T-helper 1 cell (primary cell): ENCODE measurements around the gene GSTA3.
"Not testable (repeated sequence)": the region's sequence is repeated elsewhere in the genome, so short reads cannot be mapped to it uniquely, and the experiment has no call there.

Experiments used
- DNase-seq, 5 donors: peaks; one replicate each; pipeline ENCODE4 v3.0.0-alpha.2; 2012 to 2020

Gene GSTA3

GRCh38 chr6:52910091-52910490 is 593 bp upstream of the GSTA3 start:
- DNase-seq = no peak

DNA sequence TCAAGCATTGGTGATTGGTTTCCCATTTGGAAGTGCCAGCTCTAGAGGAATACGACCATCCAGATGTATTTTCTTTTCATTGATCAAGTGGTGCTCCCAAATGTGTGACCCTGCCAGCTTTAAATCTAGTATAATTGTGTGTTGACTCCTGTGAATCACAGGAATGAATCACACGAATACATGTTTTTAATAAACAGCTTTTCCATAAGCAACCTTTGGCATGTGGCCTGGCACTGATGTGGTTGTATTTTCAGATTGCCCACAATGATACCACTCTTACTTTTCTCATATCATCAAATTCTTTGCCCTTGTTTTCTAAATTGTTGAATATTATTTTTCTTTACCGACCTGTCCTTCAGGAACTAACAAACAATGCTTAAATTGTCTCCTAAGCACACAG is 367 bp downstream of the GSTA3 start:
- no peak for DNase-seq

DNA sequence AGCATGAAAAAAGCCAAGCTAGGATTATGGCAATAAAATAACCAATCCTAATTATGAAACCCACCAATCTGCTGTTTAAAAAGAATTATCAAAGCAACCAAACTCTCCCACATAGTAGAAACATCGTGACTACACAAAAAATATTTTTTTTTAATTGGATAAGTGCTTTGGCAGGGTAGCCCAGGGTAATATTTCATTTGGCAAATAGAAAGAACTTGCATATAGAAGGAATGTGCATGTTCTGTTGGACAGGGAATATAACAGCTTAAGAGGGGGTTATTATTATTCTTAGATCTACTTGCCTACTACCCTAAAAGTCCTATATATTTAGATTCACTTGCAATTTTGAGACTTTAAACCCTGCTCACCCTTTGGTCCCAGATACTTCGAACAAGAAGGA is 972 bp downstream of the GSTA3 start:
- no peak for DNase-seq

- peak in 1 of 5 donors; percentile 6 for DNase-seq
These were observed 4.8 kb downstream of the GSTA3 start for GRCh38 chr6:52904562-52905279.

DNA sequence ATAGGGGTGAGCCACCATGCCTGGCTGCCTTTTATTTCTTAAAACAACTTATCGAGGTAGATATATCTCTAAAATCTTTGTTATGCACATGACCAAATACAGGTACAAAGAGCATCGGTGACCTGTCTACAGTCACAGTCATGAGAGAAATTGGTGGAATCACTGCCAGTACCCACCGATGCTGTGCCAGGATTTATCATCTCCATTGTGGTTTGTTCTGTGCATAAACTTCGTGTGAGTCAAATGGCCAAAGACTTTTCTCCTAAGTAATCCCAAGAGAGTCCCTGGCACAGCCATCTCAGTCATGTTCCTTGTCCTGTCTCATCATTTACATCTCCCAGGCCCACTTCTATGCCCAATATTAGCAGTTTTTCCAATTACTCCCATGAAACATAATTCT is 9.0 kb downstream of the GSTA3 start:
- DNase-seq = no peak

DNA sequence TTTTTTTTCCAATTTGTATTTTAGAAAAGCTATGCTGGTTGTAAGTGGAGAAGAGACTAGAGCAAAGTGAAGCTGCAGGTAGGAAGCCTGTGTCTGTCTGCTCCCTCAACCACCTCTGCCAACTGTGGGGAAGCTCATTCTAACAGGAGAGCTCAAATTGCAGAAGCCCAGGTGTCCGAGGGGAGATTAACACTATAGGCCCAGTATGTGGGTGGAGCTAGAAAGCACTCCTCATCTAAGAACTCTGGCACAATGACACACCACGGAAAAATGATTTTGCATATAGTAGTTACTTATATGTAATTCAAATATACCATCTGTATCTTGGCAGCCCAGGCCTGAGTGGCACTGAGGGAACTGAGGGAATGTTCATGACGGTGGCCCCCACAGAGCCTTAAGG is 13.7 kb downstream of the GSTA3 start:
- DNase-seq = not testable (repeated sequence)

GRCh38 chr6:52894285-52894684 is 15.2 kb downstream of the GSTA3 start:
- no peak for DNase-seq

DNA sequence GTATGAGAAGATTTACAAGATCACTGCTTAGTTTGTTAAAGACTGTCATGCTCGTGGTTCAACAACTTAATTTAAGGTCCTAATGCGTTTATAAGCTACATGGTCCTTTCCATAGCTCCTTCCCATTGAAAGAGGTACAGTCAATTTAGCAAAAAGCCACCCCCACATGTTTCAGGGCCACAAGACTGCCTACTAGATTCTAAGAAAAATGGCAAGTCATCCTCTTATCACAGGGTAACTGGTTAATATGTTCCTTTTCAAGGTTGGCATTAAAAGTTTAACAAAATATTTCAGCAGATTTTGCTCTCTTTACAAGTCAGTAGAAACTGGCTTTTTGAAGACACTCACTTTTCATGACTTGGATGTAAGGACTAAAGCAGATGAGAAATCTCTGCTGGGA is 15.7 kb downstream of the GSTA3 start:
- no peak for DNase-seq

GRCh38 chr6:52893221-52893620 is 16.3 kb downstream of the GSTA3 start:
- DNase-seq = no peak

DNA sequence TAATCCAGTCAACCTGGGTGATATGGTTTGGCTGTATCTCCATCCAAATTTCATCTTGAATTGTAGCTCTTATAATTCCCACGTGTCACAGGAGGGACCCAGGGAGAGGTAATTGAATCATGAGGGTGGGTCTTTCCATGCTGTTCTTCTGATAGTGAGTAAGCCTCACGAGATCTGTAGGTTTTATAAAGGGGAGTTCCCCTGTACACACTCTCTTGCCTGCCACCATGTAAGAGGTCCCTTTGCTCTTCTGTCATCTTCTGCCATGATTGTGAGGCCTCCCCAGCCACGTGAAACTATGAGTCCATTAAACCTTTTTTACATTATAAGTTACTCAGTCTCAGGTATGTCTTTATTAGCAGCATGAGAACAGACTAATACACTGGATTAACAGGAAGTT is 19.5 kb downstream of the GSTA3 start:
- DNase-seq = no peak

DNA sequence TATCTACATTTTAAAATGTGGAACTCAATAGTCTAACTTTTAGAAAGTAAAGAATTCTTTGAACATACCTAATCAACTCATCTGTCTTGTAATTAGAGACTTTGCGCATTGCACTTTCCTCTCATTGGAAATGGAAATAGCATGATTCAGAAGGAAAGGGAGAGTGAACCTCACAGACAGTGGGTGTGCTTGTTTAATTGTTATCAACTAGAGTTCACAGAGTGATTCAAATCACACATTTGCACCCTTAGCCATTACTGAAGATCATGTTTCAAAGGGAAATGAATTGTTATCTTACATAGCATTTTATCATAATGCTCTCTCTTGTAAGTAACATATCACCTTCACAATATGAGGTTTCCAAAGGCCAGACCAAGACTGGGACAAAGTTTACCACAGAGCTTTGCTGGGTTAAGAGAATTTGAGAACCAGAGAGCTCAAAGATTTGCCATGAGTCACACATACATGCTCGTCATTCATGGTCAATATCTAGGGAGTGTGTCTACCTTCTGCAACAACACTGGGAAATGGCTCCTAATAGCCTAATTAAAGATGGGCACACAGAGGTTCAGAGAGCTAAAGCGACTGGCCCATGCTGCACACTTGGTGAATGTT is 21.5 kb downstream of the GSTA3 start:
- no peak for DNase-seq

GRCh38 chr6:52881996-52882841 is 27.3 kb downstream of the GSTA3 start:
- DNase-seq = peak; percentile 16 to 69 (median 46)

DNA sequence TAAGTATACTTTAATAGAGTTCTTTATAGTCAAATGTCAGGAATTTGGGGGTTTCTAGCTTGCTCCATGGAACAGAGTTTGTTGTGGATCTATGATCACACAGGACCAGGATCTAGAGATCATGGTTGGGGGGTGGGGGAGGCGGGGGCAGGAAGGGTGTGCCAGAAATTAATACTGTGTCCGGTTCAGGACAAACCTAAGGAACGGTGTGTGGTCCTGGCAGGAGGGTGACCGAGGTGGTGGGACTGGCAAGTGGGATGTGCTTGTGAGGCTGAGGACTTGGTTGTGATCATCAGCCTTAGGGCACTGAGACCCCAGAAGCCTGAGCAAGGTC is 27.9 kb downstream of the GSTA3 start:
- no peak for DNase-seq

GRCh38 chr6:52877786-52878185 is 31.7 kb downstream of the GSTA3 start:
- DNase-seq = no peak

- DNase-seq = no peak
These were observed 32.3 kb downstream of the GSTA3 start for GRCh38 chr6:52877168-52877567.

GRCh38 chr6:52876056-52876787 is 33.3 kb downstream of the GSTA3 start:
- no peak for DNase-seq

DNA sequence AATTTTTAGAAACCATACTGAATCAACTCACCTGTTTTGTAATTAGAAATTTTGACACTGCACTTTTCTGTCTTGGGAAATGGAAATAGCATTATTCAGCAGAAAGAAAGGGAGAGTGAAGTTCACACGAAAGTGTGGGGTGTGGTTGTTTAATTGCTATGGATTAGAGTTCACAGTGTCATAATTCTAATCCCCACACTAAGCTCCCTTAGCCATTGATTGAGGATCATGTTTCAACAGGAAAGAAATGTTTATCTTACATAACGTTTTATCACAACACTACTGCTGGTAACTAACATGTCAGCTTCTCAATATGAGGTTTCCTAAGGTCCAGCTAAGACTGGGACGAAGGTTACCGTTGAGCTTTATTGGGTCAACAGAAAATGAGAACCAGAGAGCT is 37.5 kb downstream of the GSTA3 start:
- no peak for DNase-seq

- no peak for DNase-seq
These were observed 37.9 kb downstream of the GSTA3 start for GRCh38 chr6:52871621-52872020.

DNA sequence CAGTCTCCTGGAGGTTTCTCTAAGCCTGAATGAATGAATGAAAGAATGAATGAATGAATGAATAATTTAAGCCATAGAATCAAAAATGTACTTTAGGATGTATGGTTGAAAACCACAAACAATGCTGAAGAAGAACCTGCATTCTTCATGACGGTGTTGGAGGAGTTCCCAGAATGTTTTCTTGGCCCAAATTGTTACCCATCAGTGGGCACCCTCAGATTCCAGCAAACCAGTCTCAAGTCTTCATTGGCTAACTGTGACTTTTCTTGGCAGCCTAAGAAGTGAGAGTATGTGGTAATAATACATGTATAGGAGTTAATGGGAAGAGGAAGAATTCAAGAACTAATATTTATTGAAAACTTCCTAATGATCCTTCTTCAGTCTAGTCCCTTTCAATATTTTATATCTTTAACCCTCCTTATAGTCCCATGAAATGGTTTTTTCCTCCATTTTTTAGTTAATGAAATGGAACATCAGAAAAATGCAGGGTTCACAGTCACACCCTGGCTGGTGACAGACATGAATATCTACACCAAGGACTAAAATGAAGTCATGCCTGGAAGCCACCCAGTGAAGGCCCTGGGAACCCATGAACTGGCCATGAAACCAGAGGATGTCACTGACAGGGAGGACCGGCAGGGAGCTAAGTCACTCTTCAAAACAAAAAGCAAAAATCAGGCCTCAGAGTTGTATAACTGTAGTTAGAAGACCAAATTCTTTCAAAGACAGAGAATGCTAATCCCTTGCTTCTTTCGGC is 39.0 kb downstream of the GSTA3 start:
- DNase-seq = not testable (repeated sequence)

DNA sequence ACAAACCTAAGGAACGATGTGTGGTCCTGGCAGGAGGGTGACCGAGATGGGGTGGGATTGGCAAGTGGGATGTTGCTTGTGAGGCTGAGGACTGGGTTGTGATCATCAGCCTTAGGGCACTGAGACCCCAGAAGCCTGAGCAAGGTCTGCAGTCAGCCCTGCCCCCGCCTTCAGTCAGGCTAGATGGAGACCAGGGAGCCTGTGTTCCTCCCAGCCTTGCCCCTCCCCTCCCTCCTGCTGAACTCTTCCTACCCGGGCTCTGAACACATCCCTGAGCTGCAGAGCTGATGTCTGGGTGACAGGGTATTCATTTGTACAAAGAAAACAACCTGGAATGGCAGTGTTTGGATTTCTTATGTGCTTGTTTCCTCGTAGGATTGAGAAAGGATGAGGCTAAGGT is 40.6 kb downstream of the GSTA3 start:
- not testable (repeated sequence) for DNase-seq

DNA sequence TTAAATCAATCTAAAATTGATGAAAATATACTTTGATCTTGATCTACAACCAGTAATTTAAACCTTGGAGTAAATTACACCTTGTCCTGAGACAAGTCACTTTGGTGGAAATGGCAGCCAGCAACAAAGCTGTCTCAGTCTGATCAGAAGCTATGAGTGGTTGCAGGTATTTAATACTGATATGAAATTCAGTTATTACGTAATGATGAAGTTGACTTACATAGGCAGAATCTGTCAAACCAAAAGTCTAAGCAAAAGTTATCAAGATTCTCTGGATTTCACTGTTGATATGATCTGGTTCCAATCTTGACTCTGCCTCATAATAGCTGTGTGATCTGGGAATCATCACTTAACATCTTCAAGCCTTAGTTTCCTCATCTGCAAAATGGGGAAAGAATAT is 41.3 kb downstream of the GSTA3 start:
- DNase-seq = no peak

GRCh38 chr6:52861151-52861550 is 48.3 kb downstream of the GSTA3 start:
- not testable (repeated sequence) for DNase-seq
